NCI-H774 (cell line): ENCODE results near the gene CC2D2A.

ENCODE experiments used
- DNase-seq: peaks from one replicate; lab custom pipeline; 2025; lab: John Stamatoyannopoulos, UW

CC2D2A gene

DNA sequence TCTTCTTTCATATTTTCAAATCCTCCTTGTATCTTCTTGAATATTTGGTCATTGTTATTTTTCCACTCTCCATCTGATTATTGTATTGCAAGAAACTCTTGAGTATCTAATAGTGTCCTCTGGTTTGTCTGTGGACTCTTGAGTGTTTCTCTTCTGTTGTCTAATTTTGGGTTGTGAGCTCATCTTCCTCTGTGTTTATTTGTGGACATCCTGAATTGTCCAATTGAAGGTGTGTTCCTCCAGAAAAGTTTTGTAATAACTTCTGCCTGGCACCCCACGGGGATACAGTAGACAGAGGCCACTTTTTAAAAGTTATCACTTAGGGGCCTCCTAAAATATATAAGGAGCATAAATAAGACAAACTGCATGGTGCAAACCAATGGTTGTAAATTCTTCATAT, 3.1 kb upstream of the CC2D2A start:
- no peak for DNase-seq

DNA sequence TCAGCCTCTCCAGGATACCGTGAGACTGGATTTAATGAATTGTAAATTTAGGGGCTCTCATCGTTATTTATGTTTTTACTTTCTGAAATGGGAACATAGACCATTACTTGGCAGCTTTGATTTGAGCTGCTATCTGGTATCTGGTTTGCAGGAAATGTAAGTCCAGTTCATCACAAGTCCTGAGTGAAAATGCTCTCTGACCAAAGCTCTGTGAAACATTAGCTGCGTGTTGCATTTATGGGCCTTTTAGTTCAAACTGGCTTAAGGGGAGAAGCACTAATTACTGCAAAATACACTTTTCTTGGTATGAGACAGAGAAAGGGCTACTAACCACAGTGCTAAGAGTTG, 420 bp downstream of the CC2D2A start:
- no peak for DNase-seq

DNA sequence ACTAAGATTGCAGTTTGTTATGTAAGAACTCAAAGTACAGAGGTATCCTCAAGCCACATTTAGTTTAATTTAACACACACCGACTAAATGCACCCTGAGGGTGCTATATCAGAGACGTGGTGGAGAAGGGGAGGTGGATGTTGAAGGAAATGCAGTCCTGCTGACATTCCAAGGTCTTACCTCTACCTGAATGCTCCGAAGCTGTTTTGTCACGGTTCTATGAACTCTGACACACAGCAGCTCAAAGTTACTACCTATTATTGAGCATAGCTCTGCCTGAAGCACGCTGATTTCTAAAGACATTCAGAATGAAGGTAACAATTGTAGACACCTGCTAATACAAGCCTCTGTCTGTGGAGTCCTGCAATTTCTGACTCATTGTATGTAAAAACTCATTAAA, 6.7 kb downstream of the CC2D2A start:
- no peak for DNase-seq

DNA sequence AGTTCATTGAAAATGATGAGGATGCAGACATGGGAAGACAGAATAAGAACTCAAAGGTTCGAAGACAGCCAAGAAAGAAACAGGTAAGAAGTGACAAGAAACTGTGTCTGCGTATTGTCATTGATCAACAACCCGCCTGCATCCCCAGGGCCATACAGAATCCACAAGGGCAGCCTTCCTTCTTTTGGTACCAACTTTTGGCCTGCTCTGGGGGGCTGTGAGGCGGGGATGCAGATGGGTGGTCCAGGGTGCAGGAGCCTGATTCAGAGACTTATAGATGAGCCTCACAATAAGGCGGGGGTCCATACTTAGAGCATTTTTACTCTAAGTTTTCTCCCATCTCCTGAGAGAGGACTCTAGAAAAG, 9.0 kb downstream of the CC2D2A start:
- no peak for DNase-seq

- DNase-seq, result peak; percentile 70
Measured at GRCh38 chr4:15479089-15479912, 9.6 kb downstream of the CC2D2A start.

- DNase-seq, result no peak
Measured at GRCh38 chr4:15479913-15480185, 10.2 kb downstream of the CC2D2A start.

DNA sequence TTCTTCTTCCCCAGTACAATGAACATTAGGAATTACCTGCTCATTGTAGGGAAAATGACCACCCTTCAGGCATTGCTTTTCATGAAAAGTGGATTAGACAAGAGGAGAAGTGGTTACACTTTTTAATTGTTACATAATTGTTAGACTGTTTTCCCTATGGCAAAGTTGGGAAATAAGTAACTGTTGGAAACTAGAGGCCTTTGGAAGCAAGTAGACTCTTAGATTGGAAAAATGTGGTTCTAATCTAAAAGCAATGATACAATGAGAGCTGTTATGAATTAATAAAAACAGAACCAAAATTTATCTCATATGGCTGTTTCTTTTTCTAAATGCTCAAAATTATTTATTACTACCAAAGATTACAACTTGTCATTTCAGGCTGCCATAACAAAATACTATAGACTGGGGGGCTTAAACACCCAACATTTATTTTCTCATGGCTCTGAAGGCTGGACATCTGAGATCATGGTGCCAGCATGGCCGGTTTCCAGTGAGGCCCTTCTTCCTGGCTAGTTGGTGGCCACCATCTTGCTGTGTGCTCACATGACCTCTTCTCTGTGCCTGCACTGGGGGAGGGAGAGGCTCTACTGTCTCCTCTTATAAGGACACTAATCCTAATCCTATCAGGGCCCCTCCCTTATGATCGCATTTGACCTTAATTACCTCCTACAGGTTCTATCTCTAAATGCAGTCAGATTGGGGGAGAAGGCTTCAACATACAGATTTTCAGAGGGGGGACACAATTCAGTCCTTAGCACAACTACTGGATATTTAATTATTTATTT, 12.5 kb downstream of the CC2D2A start:
- DNase-seq, result no peak

- DNase-seq, result no peak
Measured at GRCh38 chr4:15482842-15483241, 13.2 kb downstream of the CC2D2A start.

GRCh38 chr4:15488136-15488535, 18.5 kb downstream of the CC2D2A start:
- no peak for DNase-seq

GRCh38 chr4:15488658-15489470, 19.2 kb downstream of the CC2D2A start:
- no peak for DNase-seq

GRCh38 chr4:15489551-15489950, 19.9 kb downstream of the CC2D2A start:
- no peak for DNase-seq

GRCh38 chr4:15493411-15493810, 23.7 kb downstream of the CC2D2A start:
- DNase-seq, result no peak

- DNase-seq, result no peak
Measured at GRCh38 chr4:15495621-15496020, 25.9 kb downstream of the CC2D2A start.

DNA sequence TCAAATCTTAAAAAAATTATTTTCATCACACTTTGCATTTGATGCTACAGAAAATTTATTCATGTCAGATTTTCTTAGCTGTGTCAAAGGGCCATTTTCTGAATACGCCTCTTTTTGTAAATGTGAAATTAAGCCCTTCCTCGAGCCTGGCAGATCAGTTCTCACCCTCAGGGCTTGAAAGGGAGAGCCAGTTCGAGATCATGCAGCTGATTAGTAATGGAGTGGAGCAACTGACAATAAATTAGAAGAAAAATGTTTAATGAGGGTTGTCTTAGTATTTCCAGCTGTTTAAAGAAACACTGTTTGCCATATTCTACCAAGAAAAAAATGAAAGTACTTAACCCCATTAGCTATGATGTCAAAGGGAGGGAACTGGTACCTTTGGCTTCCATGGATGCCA, 28.7 kb downstream of the CC2D2A start:
- DNase-seq, result no peak

DNA sequence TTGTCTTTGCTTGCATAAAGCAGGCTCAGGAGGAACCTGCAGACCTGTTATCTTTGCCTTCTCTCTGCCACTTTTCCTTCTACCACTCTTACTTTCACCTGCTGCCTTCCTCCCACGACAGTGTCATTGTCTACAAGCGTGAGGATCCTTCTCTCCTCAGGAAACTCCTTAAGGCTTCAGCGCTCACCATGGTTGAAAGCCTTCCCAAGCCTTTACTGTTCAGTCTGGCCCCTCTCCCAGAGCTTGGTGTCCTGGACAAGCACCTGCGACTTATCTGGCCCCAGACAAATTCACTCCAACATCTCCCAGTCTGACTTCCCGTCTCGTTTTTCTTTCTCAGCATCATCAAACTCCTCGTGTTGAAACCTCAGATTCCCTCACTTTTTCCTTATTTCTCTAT, 31.0 kb downstream of the CC2D2A start:
- no peak for DNase-seq

- no peak for DNase-seq
Measured at GRCh38 chr4:15501941-15502340, 32.3 kb downstream of the CC2D2A start.

- DNase-seq, result no peak
Measured at GRCh38 chr4:15502384-15502783, 32.7 kb downstream of the CC2D2A start.

DNA sequence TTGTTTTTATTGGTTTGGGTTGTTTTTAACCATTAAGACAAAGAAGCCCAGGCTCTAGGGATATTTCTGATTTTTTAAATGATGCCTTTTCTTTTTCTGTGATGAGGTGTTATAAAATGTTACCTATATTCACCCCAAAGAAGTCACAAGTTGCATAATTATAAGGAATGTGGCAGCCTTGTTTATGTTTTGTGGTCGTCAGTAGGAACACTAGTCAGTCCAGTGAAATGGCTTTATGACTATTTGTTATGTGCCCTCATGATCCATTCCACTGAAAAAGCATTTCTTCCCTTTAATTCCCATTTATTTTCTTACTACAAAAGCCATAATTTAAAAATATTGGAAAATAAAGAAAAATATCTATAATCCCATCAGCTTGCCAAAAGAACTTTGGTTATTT, 34.4 kb downstream of the CC2D2A start:
- DNase-seq, result no peak

DNA sequence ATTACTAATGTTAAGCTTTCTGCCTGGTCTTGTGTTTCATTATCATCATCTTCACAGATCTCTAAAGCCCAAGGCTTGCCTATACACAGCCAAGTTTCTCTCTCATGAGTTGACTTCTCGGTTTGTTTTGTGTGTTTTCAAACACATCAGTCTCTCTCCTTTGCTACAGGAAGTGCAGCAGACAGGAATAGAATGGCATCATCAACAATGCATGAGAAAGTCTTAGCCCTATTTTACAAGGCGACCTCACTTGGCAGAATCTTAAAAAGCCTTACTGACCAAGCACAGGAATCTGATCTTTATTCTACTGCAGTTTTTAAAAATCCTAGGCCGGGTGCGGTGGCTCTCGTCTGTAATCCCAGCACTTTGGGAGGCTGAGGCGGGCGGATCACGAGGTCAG, 36.8 kb downstream of the CC2D2A start:
- DNase-seq, result no peak

- DNase-seq, result no peak
Measured at GRCh38 chr4:15507679-15508078, 38.0 kb downstream of the CC2D2A start.

DNA sequence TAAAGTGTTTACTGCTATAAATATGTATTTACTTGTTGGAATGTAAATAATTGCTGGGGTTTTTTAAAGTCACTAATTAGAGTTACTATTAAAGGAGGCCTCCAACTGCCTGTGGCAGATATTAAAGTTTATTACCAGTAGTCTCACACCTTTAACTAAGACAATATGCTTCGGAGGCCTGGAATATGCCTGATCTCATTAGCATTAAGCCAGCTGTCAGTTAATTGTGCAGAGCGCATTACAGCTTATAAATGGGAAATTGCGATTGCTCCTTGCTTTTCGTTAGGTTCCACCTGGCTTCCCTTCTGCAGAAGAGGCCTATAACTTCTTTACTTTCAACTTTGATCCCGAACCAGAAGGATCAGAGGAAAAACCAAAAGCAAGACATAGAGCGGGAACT, 41.3 kb downstream of the CC2D2A start:
- no peak for DNase-seq

GRCh38 chr4:15513545-15513944, 43.9 kb downstream of the CC2D2A start:
- no peak for DNase-seq

DNA sequence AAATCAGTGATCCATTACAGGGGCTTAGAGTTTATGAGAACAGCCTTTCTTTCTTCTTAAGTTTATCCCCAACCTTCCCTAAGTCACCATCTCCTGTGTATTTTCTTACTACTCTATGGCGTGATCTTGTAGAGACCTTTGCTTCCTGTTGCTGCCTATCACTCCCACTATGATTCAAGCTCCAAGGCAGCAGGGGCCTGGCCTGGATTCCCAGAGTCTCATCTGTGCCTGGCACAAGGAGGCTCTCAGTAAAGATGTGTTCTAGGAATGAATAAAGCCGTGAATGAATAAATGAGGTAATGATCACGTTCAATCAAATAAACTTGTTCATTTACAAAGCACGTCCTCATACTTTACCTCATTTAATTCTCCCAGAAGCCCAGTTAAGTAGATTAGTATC, 45.4 kb downstream of the CC2D2A start:
- no peak for DNase-seq
